ENCODE measurements around the gene CTF1.

The CTF1 gene

DNA sequence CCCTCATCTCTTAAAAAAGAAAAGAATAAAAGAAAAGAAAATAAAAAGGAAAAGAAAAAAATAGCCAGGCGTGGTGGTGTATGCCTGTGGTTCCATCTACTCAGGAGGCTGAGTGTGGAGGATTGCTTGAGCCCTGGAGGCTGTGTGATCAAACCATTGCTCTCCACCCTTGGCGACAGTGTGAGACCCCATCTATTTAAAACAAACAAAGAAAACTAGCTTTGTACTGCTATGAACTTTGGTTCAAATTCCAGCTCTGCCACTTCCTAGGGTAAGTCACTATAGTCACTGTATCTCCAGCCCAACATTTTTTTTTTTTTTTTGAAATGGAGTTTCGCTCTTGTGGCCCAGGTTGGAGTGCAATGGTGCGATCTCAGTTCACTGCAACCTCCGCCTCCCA, 4.2 kb downstream of the CTF1 start:
- Histone ChIP-seq H3K27me3 (ENCODE audit: insufficient read depth, low read length, poor library complexity, severe bottlenecking) (peaks cover 2% of the 10 kb centered on the region), H3K9me2 (replicated peaks; ENCODE audit: low read depth, low read length) (no peaks in the 10 kb centered on the region), H3F3A (ENCODE audit: low read depth) (peaks cover 23% of the 10 kb centered on the region), H4K20me1 (ENCODE audit: insufficient read depth, low read length, poor library complexity, severe bottlenecking) (no peaks in the 10 kb centered on the region), H3K4me2 (ENCODE audit: low read depth, low read length, poor library complexity, severe bottlenecking) (no peak overlapping the region), H3K4me3 (ENCODE audit: low read length, poor library complexity, severe bottlenecking) (no peak overlapping the region), H2AFZ (ENCODE audit: low read length) (no peak overlapping the region), H3K79me2 (ENCODE audit: insufficient read depth, low read length) (no peaks in the 10 kb centered on the region), H3K9me3 (ENCODE audit: insufficient read depth, low read depth, low read length) (no peaks in the 10 kb centered on the region), H3K9ac (ENCODE audit: low read depth, low read length, poor library complexity, severe bottlenecking) (no peak overlapping the region), H3K36me3 (ENCODE audit: insufficient read depth, low read length) (no peaks in the 10 kb centered on the region), H3K4me1 (ENCODE audit: insufficient read depth, low read length, poor library complexity, severe bottlenecking) (peaks cover 38% of the 10 kb centered on the region)
- TF ChIP-seq EZH2phosphoT487 (IDR thresholded peaks at IDR 0.05; ENCODE audit: borderline replicate concordance): no peak
- TF ChIP-seq, protein P1, sequence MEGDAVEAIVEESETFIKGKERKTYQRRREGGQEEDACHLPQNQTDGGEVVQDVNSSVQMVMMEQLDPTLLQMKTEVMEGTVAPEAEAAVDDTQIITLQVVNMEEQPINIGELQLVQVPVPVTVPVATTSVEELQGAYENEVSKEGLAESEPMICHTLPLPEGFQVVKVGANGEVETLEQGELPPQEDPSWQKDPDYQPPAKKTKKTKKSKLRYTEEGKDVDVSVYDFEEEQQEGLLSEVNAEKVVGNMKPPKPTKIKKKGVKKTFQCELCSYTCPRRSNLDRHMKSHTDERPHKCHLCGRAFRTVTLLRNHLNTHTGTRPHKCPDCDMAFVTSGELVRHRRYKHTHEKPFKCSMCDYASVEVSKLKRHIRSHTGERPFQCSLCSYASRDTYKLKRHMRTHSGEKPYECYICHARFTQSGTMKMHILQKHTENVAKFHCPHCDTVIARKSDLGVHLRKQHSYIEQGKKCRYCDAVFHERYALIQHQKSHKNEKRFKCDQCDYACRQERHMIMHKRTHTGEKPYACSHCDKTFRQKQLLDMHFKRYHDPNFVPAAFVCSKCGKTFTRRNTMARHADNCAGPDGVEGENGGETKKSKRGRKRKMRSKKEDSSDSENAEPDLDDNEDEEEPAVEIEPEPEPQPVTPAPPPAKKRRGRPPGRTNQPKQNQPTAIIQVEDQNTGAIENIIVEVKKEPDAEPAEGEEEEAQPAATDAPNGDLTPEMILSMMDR (conservative IDR thresholded peaks at IDR 0.05; ENCODE audit: low read length): no peak

DNA sequence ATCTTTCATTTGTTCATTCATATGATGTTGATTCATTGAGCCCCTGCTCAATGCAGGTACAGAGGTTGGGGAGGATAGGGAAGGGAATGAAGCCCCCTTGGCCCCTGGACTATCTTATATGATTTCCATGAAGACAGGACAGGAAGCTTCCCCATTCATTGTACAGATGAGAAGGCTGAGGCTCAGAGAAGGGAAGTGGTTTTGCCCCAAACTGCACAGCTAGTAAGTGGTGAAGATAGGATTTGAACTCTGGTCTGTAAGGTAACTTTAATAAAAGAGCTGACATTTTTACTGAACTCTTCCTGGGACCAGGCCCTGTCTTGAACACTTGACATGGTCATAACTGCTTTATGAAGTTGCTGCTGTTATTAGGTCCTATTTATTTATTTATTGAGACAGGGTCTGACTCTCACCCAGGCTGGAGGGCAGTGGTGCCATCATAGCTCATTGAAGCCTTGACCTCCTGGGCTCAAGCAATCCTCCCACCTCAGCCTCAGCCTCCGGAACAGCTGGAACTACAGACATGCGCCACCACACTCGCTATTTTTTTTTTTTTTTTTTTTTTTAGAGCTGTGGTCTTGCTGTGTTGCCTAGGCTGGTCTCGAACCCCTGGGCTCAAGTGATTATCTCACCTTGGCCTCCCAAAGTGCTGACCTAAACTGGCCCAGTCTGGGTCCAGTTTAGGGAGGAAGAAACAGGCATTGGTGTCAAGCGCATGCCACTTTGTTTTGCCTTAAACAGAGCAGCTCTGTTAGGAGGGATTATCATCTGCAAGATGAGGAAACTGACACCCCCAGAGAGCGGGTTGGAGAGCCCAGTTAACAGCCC, 5.0 kb downstream of the CTF1 start:
- Histone ChIP-seq H3K36me3 (ENCODE audit: insufficient read depth, low read length) (no peaks in the 10 kb centered on the region), H3K4me3 (ENCODE audit: low read length, poor library complexity, severe bottlenecking) (peak overlapping the region; percentile 81), H3K9me3 (ENCODE audit: insufficient read depth, low read depth, low read length) (no peaks in the 10 kb centered on the region), H3F3A (ENCODE audit: low read depth) (peaks cover 20% of the 10 kb centered on the region), H4K20me1 (ENCODE audit: insufficient read depth, low read length, poor library complexity, severe bottlenecking) (no peaks in the 10 kb centered on the region), H3K9me2 (replicated peaks; ENCODE audit: low read depth, low read length) (no peaks in the 10 kb centered on the region), H3K4me1 (ENCODE audit: insufficient read depth, low read length, poor library complexity, severe bottlenecking) (peaks cover 35% of the 10 kb centered on the region), H3K4me2 (ENCODE audit: low read depth, low read length, poor library complexity, severe bottlenecking) (peak overlapping the region; percentile 86), H3K9ac (ENCODE audit: low read depth, low read length, poor library complexity, severe bottlenecking) (peak overlapping the region; percentile 73), H3K79me2 (ENCODE audit: insufficient read depth, low read length) (no peaks in the 10 kb centered on the region), H3K27me3 (ENCODE audit: insufficient read depth, low read length, poor library complexity, severe bottlenecking) (peaks cover 10% of the 10 kb centered on the region), H2AFZ (ENCODE audit: low read length) (peak overlapping the region; percentile 80)
- TF ChIP-seq EZH2phosphoT487 (IDR thresholded peaks at IDR 0.05; ENCODE audit: borderline replicate concordance): no peak
- TF ChIP-seq, protein P1 (conservative IDR thresholded peaks at IDR 0.05; ENCODE audit: low read length): no peak

DNA sequence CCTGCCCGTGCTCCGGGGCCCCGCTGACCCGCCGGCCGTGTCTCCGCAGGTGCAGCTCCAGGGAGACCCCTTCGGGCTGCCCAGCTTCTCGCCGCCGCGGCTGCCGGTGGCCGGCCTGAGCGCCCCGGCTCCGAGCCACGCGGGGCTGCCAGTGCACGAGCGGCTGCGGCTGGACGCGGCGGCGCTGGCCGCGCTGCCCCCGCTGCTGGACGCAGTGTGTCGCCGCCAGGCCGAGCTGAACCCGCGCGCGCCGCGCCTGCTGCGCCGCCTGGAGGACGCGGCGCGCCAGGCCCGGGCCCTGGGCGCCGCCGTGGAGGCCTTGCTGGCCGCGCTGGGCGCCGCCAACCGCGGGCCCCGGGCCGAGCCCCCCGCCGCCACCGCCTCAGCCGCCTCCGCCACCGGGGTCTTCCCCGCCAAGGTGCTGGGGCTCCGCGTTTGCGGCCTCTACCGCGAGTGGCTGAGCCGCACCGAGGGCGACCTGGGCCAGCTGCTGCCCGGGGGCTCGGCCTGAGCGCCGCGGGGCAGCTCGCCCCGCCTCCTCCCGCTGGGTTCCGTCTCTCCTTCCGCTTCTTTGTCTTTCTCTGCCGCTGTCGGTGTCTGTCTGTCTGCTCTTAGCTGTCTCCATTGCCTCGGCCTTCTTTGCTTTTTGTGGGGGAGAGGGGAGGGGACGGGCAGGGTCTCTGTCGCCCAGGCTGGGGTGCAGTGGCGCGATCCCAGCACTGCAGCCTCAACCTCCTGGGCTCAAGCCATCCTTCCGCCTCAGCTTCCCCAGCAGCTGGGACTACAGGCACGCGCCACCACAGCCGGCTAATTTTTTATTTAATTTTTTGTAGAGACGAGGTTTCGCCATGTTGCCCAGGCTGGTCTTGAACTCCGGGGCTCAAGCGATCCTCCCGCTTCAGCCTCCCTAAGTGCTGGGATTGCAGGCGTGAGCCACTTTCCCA, 5.9 kb downstream of the CTF1 start:
- Histone ChIP-seq H3K4me2 (ENCODE audit: low read depth, low read length, poor library complexity, severe bottlenecking) (peak overlapping the region; percentile 86), H3K79me2 (ENCODE audit: insufficient read depth, low read length) (no peaks in the 10 kb centered on the region), H3K4me3 (ENCODE audit: low read length, poor library complexity, severe bottlenecking) (peak overlapping the region; percentile 81), H3K9me2 (replicated peaks; ENCODE audit: low read depth, low read length) (no peaks in the 10 kb centered on the region), H4K20me1 (ENCODE audit: insufficient read depth, low read length, poor library complexity, severe bottlenecking) (no peaks in the 10 kb centered on the region), H2AFZ (ENCODE audit: low read length) (peak overlapping the region; percentile 80), H3K9ac (ENCODE audit: low read depth, low read length, poor library complexity, severe bottlenecking) (peak overlapping the region; percentile 89), H3K27me3 (ENCODE audit: insufficient read depth, low read length, poor library complexity, severe bottlenecking) (peaks cover 19% of the 10 kb centered on the region), H3K9me3 (ENCODE audit: insufficient read depth, low read depth, low read length) (no peaks in the 10 kb centered on the region), H3F3A (ENCODE audit: low read depth) (peaks cover 20% of the 10 kb centered on the region), H3K36me3 (ENCODE audit: insufficient read depth, low read length) (no peaks in the 10 kb centered on the region), H3K4me1 (ENCODE audit: insufficient read depth, low read length, poor library complexity, severe bottlenecking) (peaks cover 30% of the 10 kb centered on the region)
- TF ChIP-seq, protein P1 (conservative IDR thresholded peaks at IDR 0.05; ENCODE audit: low read length): no peak
- no peak for TF ChIP-seq EZH2phosphoT487 (IDR thresholded peaks at IDR 0.05; ENCODE audit: borderline replicate concordance)

Data from Loucy (cell line).